ENCODE measurements around the gene R3HCC1L. TPM values are rescaled to one million over a fixed set of nuclear protein-coding genes. Genes with fewer than 3 reads are reported as not detected.

The R3HCC1L gene
- total RNA-seq, 2 experiments from 2014 or later = 15.7 to 16.5 TPM

GRCh38 chr10:98242823-98243222 is 108.4 kb downstream of the R3HCC1L start:
- CTCF ChIA-PET = no interaction called here
- POLR2A ChIA-PET = no interaction called here
- no peak overlapping the region for H3K27ac Mint-ChIP-seq
- peaks cover 1% of the 10 kb centered on the region for H3K4me1 Mint-ChIP-seq (ENCODE audit: low read depth)
- ATAC-seq = no peak
- TF ChIP-seq, protein P1, sequence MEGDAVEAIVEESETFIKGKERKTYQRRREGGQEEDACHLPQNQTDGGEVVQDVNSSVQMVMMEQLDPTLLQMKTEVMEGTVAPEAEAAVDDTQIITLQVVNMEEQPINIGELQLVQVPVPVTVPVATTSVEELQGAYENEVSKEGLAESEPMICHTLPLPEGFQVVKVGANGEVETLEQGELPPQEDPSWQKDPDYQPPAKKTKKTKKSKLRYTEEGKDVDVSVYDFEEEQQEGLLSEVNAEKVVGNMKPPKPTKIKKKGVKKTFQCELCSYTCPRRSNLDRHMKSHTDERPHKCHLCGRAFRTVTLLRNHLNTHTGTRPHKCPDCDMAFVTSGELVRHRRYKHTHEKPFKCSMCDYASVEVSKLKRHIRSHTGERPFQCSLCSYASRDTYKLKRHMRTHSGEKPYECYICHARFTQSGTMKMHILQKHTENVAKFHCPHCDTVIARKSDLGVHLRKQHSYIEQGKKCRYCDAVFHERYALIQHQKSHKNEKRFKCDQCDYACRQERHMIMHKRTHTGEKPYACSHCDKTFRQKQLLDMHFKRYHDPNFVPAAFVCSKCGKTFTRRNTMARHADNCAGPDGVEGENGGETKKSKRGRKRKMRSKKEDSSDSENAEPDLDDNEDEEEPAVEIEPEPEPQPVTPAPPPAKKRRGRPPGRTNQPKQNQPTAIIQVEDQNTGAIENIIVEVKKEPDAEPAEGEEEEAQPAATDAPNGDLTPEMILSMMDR (IDR thresholded peaks at IDR 0.05) = no peak
- no peaks in the 10 kb centered on the region for H3K9me3 Mint-ChIP-seq
- H3K27me3 Mint-ChIP-seq = no peaks in the 10 kb centered on the region
- H3K4me3 Mint-ChIP-seq = no peak overlapping the region
- intact Hi-C loops (cut with micrococcal nuclease) = no loop called here
- peaks cover 24% of the 10 kb centered on the region for H3K36me3 Mint-ChIP-seq (ENCODE audit: low read depth)
- DNase-seq = no peak

DNA sequence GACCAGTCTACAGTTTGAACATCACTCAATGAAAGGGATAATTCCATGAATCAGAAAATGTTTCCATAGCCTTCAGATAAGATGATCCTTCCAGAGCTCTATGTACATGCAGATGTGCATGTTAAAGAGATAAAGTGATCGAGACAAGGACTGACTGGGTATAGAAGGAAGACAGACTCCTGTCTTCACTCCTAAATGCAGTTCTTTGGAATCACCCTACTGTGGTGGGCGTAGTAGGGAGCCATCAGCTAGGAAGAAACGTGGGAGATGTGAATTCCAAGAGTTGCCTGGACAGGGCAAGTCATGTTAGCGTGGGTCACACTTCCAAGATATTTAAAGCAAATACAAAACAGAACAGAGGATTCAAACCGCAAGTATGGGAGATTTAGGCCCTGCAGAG is 109.7 kb downstream of the R3HCC1L start:
- Mint-ChIP-seq H3K4me1 (ENCODE audit: low read depth) (peaks cover 1% of the 10 kb centered on the region), H3K27ac (no peak overlapping the region), H3K4me3 (no peak overlapping the region), H3K27me3 (no peaks in the 10 kb centered on the region), H3K9me3 (no peaks in the 10 kb centered on the region), H3K36me3 (ENCODE audit: low read depth) (peaks cover 28% of the 10 kb centered on the region)
- ChIA-PET CTCF (interaction anchor here (2.2 kb wide), 1 partner anchor 73 kb away, joined by 6 read pairs; no protein-coding TSS in a partner anchor), POLR2A (no interaction called here)
- TF ChIP-seq, protein P1 (IDR thresholded peaks at IDR 0.05) = no peak
- no peak for ATAC-seq
- intact Hi-C loops (cut with micrococcal nuclease) = no loop called here
- DNase-seq = no peak

DNA sequence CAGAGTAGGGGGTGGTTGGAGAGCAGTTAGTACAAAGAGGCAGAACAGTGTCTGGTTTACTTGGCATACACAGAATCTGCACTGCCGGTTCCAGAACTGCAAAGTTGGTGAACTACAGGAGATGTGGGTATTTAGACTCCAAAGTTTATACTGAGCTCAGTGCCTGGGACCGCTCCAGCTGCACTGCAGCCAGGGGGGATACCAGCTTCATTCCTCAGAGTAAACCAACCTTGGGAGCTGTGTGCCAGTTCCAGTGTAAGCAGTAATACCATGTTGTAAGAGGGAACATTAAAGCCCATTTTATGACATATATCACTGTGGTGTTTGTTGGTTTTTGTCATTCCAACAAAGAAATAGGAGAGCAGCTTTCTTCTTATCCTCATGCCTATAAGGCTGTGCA is 110.1 kb downstream of the R3HCC1L start:
- H3K4me3 Mint-ChIP-seq = no peak overlapping the region
- intact Hi-C loops (cut with micrococcal nuclease) = no loop called here
- no peak overlapping the region for H3K27ac Mint-ChIP-seq
- H3K4me1 Mint-ChIP-seq (ENCODE audit: low read depth) = peaks cover 1% of the 10 kb centered on the region
- ChIA-PET CTCF (interaction anchor here (2.2 kb wide), 1 partner anchor 73 kb away, joined by 6 read pairs; no protein-coding TSS in a partner anchor), POLR2A (no interaction called here)
- peaks cover 26% of the 10 kb centered on the region for H3K36me3 Mint-ChIP-seq (ENCODE audit: low read depth)
- no peaks in the 10 kb centered on the region for H3K9me3 Mint-ChIP-seq
- ATAC-seq (no peak), DNase-seq (no peak)
- TF ChIP-seq, protein P1 (IDR thresholded peaks at IDR 0.05) = no peak
- H3K27me3 Mint-ChIP-seq = no peaks in the 10 kb centered on the region

- CTCF ChIA-PET = interaction anchor here (1.0 kb wide), 2 partner anchors 76 to 165 kb away, joined by 3 read pairs; no protein-coding TSS in a partner anchor
- H3K27ac Mint-ChIP-seq = no peak overlapping the region
Observed at GRCh38 chr10:98246911-98247805, 112.7 kb downstream of the R3HCC1L start.

DNA sequence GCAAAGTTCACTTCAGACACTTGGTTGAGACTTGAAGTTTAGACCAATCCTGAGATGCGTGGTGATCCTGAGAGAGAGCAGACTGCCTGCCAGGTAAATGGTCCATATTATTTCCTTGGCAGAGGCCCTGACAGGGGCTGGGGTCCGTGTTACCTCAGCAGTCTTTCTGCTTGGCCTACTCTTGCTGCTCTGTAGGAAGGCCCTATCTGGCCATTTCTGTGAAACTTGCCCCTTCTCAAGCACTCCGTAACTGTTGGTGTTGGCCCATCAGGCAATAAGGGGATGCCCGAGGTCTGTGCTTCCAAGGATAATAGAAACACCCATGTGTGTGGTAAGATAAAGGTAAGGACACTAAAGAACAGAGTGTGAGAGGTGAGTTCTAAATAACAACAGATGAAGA is 113.6 kb downstream of the R3HCC1L start:
- DNase-seq (no peak), ATAC-seq (no peak)
- Mint-ChIP-seq H3K9me3 (no peaks in the 10 kb centered on the region), H3K27me3 (no peaks in the 10 kb centered on the region), H3K4me3 (no peak overlapping the region), H3K27ac (no peak overlapping the region), H3K4me1 (ENCODE audit: low read depth) (peaks cover 1% of the 10 kb centered on the region), H3K36me3 (ENCODE audit: low read depth) (peaks cover 21% of the 10 kb centered on the region)
- TF ChIP-seq, protein P1 (IDR thresholded peaks at IDR 0.05) = no peak
- CTCF ChIA-PET = no interaction called here
- intact Hi-C loops (cut with micrococcal nuclease) = no loop called here
- POLR2A ChIA-PET = no interaction called here

More at GRCh38 chr10:98246911-98247805, 112.7 kb downstream of the R3HCC1L start:
- intact Hi-C loops (cut with micrococcal nuclease) = no loop called here
- POLR2A ChIA-PET = no interaction called here
- H3K4me3 Mint-ChIP-seq = no peak overlapping the region
- no peak for ATAC-seq
- DNase-seq = no peak
- H3K4me1 Mint-ChIP-seq (ENCODE audit: low read depth) = peaks cover 1% of the 10 kb centered on the region
- no peaks in the 10 kb centered on the region for H3K27me3 Mint-ChIP-seq
- H3K9me3 Mint-ChIP-seq = no peaks in the 10 kb centered on the region
- TF ChIP-seq, protein P1 (IDR thresholded peaks at IDR 0.05) = no peak
- peaks cover 25% of the 10 kb centered on the region for H3K36me3 Mint-ChIP-seq (ENCODE audit: low read depth)
